ENCODE data around the gene LIN28B.

The LIN28B gene

GRCh38 chr6:104957301-104958177 lies 632 bp downstream of the LIN28B start:
- TF ChIP-seq ZFX (IDR thresholded peaks at IDR 0.05; ENCODE audit: borderline replicate concordance) = no peak
- TF ChIP-seq, protein P1, sequence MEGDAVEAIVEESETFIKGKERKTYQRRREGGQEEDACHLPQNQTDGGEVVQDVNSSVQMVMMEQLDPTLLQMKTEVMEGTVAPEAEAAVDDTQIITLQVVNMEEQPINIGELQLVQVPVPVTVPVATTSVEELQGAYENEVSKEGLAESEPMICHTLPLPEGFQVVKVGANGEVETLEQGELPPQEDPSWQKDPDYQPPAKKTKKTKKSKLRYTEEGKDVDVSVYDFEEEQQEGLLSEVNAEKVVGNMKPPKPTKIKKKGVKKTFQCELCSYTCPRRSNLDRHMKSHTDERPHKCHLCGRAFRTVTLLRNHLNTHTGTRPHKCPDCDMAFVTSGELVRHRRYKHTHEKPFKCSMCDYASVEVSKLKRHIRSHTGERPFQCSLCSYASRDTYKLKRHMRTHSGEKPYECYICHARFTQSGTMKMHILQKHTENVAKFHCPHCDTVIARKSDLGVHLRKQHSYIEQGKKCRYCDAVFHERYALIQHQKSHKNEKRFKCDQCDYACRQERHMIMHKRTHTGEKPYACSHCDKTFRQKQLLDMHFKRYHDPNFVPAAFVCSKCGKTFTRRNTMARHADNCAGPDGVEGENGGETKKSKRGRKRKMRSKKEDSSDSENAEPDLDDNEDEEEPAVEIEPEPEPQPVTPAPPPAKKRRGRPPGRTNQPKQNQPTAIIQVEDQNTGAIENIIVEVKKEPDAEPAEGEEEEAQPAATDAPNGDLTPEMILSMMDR (IDR thresholded peaks at IDR 0.05) = no peak
- H3K27ac ChIP-seq = no peak overlapping the region

DNA sequence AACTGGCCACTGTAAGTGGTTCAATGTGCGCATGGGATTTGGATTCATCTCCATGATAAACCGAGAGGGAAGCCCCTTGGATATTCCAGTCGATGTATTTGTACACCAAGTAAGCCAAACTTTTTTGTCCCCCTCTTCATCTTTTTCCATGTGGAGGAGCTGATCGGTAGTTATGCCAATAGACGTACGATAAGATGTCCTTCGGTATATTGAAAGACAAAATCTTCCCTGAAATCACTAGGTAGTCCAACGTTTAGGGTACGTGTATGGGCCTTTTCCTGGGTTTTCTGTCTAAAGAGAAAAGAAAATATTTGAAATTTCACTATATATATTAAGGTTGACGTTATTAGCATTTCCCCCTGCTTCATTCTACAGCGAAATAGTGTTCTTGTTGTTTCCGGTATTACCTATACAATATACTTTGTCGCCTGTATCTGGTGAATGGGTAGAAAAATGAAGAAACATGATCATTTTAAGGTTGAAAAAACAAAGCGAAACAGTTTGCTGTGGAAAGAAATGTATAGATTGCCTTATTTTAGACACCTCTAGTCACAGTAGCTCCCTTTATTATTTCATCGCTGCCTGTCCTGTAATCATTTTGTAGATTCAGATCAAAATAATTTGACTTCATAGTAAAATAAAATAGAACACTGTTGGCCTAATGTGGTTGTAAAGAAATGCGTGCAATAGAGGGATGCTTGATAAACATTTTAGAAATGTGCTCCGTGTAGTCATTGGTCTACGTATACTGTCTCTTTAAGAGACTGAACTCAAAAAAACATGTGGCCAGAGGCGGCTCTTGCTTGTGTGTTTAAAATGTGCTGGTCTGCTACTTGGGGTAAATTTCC lies 1.5 kb downstream of the LIN28B start:
- H3K27ac ChIP-seq = no peak overlapping the region
- no peak for TF ChIP-seq ZFX (IDR thresholded peaks at IDR 0.05; ENCODE audit: borderline replicate concordance)
- TF ChIP-seq, protein P1 (IDR thresholded peaks at IDR 0.05) = no peak

DNA sequence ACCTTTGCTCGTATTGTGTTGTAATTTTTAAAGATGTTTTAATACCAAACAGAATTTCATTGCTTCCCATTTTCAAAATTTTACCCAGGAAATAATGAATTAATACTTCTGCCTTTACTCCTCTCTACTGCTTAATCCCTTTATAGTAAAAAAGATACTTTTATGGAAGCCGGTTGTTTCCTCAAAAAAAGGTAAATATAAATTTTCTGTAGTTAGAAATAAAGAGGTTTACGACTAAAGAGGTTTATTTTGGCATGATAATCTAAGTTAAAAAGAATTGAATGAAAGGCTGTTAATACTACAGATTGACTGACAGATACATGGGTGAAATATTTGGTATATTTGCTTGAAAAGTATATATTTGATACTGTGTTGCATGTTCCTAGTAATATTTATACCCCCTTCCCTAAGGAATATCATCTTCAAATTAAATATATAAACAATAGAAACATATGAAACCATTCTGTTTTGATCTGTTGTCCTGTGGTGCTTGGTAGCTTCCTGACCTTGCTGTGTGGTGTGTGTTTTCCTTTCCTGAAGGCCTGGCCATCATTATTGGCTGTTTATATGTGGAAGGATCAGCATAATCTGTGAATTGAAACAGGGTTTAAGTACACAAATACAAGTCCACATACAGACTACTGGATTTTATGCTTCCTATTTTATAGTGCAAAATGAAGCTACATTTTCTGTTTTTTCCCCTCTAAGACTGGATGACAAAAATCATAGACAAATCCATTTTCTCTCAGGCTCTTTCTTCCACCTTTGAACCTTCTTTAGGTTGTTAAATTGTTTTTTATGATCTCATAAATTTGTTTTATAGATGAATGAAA lies 2.3 kb downstream of the LIN28B start:
- H3K27ac ChIP-seq = no peak overlapping the region
- TF ChIP-seq, protein P1 (IDR thresholded peaks at IDR 0.05) = no peak
- TF ChIP-seq ZFX (IDR thresholded peaks at IDR 0.05; ENCODE audit: borderline replicate concordance) = no peak

DNA sequence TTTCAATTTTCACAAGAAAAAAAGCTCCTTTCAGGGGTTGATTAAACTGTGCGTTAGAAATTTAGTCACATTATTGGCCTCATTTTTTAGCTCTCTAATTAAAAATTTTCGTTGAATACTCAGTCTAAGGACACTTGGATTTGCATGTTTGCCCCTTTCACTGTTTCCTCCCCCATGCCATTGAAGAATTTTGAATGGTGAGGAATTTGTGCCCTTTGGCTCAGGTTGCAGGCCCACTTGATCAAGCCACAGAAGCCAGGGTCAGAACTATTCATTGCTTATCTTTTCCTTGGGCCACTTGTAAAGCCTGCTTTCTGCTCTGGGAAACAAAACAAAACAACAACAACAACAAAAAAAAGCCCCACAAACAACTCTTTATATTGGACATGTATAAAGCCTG lies 12.2 kb downstream of the LIN28B start:
- no peak for TF ChIP-seq ZFX (IDR thresholded peaks at IDR 0.05; ENCODE audit: borderline replicate concordance)
- TF ChIP-seq, protein P1 (IDR thresholded peaks at IDR 0.05) = no peak
- H3K27ac ChIP-seq = no peak overlapping the region

- no peak overlapping the region for H3K27ac ChIP-seq
- TF ChIP-seq ZFX (IDR thresholded peaks at IDR 0.05; ENCODE audit: borderline replicate concordance) = no peak
- TF ChIP-seq, protein P1 (IDR thresholded peaks at IDR 0.05) = no peak
Measured at GRCh38 chr6:104969785-104970581, 13.1 kb downstream of the LIN28B start.

DNA sequence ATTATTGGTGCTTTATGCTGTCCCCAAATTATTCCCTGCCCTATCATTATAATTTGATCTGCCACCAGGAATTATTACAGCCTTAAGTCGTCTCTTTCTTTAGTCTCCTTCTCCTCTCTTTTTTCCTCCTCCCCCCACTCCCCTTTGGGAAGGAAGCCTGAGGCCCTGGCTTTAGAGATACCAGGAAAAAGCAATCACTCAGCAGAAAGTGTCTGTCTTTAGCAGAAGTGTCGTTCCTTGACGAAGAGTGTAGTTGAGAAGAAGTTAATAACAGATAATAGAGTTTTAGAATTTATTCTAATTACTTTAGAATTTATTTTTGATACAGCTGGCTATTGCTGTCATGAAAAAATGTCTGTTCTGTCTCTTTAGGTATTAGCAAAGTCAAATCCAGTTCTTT lies 16.5 kb downstream of the LIN28B start:
- H3K27ac ChIP-seq = no peak overlapping the region
- TF ChIP-seq, protein P1 (IDR thresholded peaks at IDR 0.05) = no peak
- no peak for TF ChIP-seq ZFX (IDR thresholded peaks at IDR 0.05; ENCODE audit: borderline replicate concordance)
